ENCODE data around the gene POR. TPM values are rescaled to one million over a fixed set of nuclear protein-coding genes. Genes with fewer than 3 reads are reported as not detected.
"Not testable (repeated sequence)": the region's sequence is repeated elsewhere in the genome, so short reads cannot be mapped to it uniquely, and the experiment has no call there.

The POR gene
- polyA plus RNA-seq (ENCODE audit: low read depth in 6 of 6) = 10 to 100 TPM in 5 of 6 donors, 1 to 10 TPM in 1; 7.6 to 50.0 (median 35.4) TPM

DNA sequence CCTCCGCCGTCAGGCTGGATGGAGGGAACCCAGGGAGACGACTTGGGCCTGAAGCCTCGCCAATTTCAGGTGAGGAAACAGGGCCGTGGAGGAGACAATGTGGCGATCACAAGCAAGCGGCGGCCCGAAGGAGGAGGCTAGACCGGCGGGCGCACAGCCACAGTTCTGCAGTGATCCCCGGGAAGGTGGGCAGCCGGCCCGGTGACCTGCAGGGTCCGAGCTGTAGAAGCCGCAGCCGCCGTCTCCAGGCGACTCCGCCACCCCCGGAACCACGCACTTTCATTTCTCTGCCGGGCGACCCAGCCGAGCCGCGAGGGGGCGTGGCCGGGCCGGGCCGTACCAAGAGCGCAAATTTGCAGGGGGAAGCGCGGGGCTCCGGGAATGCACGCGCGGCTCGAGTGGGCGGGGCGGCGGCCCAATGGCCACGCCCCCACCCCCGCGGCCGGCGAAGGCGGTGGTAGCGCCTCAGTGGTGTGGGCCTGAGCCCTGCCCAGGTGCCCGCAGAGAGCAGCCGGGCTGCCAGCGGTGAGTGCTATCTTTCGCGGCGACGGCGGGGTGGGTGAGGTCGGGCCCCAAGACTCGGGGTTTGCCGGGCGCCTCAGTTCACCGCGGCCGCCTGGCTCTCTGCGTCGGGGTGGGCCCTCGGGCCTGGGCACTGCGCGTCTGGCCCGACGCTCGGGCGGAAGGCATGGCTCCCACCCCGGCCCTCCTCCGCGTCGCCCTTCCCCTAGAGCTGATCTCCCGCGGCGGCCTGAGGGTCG lies at the start of gene POR:
POR (plus strand) TSS at position 501 of the 761 bp plus-strand sequence. CDS start 38,847 bp downstream, outside the sequence.
- no peaks in the 10 kb centered on the region for H3K36me3 Mint-ChIP-seq
- H3K4me3 Mint-ChIP-seq = peak within 1 kb of the TSS; percentile 82 to 96 (median 94)
- peaks cover 15 to 43% (median 30%) of the 10 kb centered on the region in 3 donors for H3K4me1 Mint-ChIP-seq
- no peaks in the 10 kb centered on the region for H3K9me3 Mint-ChIP-seq
- DNase-seq (peak; percentile 100), ATAC-seq (ENCODE audit: low read depth in 2 of 2) (peak; percentile 94 to 95)
- H3K27me3 Mint-ChIP-seq = no peaks in the 10 kb centered on the region
- peak within 1 kb of the TSS; percentile 91 to 98 (median 96) for H3K27ac Mint-ChIP-seq

DNA sequence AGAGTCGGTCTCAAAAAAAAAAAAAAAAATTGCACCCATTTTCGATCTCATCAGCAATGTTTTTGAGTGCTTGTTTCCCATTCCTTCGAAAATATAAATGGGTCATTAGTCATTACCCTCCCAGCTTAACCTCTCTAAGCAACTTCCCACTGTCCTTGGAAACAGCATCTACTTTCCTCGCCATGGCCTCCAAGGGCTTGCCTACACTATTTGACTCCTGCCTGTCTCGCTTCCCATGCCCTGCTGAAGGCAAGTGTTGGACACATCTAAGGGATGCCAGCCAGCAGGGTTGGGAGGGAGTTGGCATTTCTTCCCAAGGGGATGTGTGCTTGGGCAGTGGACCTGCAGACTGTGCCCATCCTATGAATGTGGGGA lies 48.9 kb upstream of the POR start:
- Mint-ChIP-seq H3K36me3 (no peaks in the 10 kb centered on the region), H3K4me1 (peaks cover 0 to 4% (median 0%) of the 10 kb centered on the region in 3 donors), H3K27me3 (peaks cover 7 to 37% (median 27%) of the 10 kb centered on the region in 3 donors), H3K4me3 (no peak overlapping the region), H3K27ac (peak overlapping the region in 1 of 6 donors; percentile 80), H3K9me3 (peaks cover 0 to 2% (median 0%) of the 10 kb centered on the region in 7 donors)
- DNase-seq (no peak), ATAC-seq (ENCODE audit: low read depth in 2 of 2) (no peak)

DNA sequence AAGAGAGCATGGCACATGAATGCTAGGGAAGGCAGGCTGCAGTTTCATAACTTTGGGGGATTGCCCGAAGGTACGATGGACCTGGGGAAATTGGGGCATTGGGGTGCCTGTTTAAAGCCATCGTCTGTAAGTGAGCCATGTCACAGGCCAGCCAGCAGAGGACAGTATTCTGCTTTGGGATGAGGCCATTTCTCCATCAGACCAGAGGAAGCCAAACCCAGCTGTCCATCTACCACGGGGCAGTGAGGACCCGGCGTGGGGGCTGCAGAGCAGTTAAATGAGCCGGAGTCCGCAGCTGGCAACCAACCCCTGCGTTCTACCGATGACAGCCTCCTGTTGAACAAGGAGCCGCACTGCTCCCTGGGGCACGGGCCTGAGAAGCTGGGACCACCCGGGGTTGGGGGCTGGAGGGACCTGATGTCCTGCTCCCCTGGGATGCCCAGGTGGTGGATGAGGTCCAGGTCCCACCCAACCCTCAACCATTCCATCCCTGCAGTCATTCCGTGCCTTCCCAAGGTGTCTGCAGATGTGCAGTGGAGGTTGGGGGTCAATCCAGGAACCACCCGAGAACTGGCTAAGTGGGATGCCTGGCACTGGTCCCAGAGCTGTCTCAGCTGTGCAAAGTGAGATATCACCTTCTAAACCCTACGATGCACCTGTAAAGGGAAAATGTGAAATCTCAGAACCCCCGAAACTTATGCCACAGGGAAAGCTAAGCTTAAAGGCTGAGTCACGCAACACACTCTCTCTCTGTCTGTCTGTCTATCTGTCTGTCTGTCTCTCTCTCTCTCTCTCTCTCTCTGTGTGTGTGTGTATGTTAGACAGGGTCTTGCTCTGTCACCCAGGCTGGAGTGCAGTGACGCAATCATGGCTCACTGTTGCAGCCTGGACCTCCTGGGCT lies 48.2 kb upstream of the POR start:
- peaks cover 7 to 37% (median 27%) of the 10 kb centered on the region in 3 donors for H3K27me3 Mint-ChIP-seq
- no peak overlapping the region for H3K27ac Mint-ChIP-seq
- ATAC-seq (ENCODE audit: low read depth in 2 of 2) = peak; percentile 48 to 56
- peaks cover 0 to 2% (median 0%) of the 10 kb centered on the region in 7 donors for H3K9me3 Mint-ChIP-seq
- peak; percentile 21 for DNase-seq
- H3K4me1 Mint-ChIP-seq = peaks cover 0 to 4% (median 0%) of the 10 kb centered on the region in 3 donors
- H3K4me3 Mint-ChIP-seq = no peak overlapping the region
- H3K36me3 Mint-ChIP-seq = no peaks in the 10 kb centered on the region

- H3K4me1 Mint-ChIP-seq = peaks cover 0 to 4% (median 0%) of the 10 kb centered on the region in 3 donors
- H3K27me3 Mint-ChIP-seq = peaks cover 7 to 37% (median 27%) of the 10 kb centered on the region in 3 donors
- H3K27ac Mint-ChIP-seq = no peak overlapping the region
- no peak overlapping the region for H3K4me3 Mint-ChIP-seq
- ATAC-seq (ENCODE audit: low read depth in 2 of 2) = no peak
- no peaks in the 10 kb centered on the region for H3K36me3 Mint-ChIP-seq
- no peak for DNase-seq
- H3K9me3 Mint-ChIP-seq = peaks cover 0 to 2% (median 0%) of the 10 kb centered on the region in 7 donors
These were observed 47.6 kb upstream of the POR start for GRCh38 chr7:75867390-75867717.

GRCh38 chr7:75868153-75868552 lies 46.8 kb upstream of the POR start:
- no peaks in the 10 kb centered on the region for H3K36me3 Mint-ChIP-seq
- H3K27me3 Mint-ChIP-seq = peaks cover 7 to 36% (median 25%) of the 10 kb centered on the region in 3 donors
- H3K4me1 Mint-ChIP-seq = peaks cover 0 to 4% (median 0%) of the 10 kb centered on the region in 3 donors
- no peak overlapping the region for H3K27ac Mint-ChIP-seq
- H3K9me3 Mint-ChIP-seq = peaks cover 0 to 2% (median 0%) of the 10 kb centered on the region in 7 donors
- DNase-seq (no peak), ATAC-seq (ENCODE audit: low read depth in 2 of 2) (no peak)
- no peak overlapping the region for H3K4me3 Mint-ChIP-seq

GRCh38 chr7:75869776-75870379 lies 45.1 kb upstream of the POR start:
- Mint-ChIP-seq H3K36me3 (no peaks in the 10 kb centered on the region), H3K4me3 (no peak overlapping the region), H3K9me3 (no peaks in the 10 kb centered on the region), H3K27ac (no peak overlapping the region), H3K4me1 (peaks cover 0 to 4% (median 0%) of the 10 kb centered on the region in 3 donors), H3K27me3 (peaks cover 7 to 24% (median 16%) of the 10 kb centered on the region in 3 donors)
- DNase-seq (no peak), ATAC-seq (ENCODE audit: low read depth in 2 of 2) (no peak)

- peaks cover 7 to 18% (median 14%) of the 10 kb centered on the region in 3 donors for H3K27me3 Mint-ChIP-seq
- no peak overlapping the region for H3K4me3 Mint-ChIP-seq
- H3K9me3 Mint-ChIP-seq = no peaks in the 10 kb centered on the region
- no peak overlapping the region for H3K27ac Mint-ChIP-seq
- ATAC-seq (ENCODE audit: low read depth in 2 of 2) = no peak
- DNase-seq = no peak
- peaks cover 0 to 4% (median 0%) of the 10 kb centered on the region in 3 donors for H3K4me1 Mint-ChIP-seq
- H3K36me3 Mint-ChIP-seq = no peaks in the 10 kb centered on the region
These were observed 44.3 kb upstream of the POR start for GRCh38 chr7:75870557-75871161.

- Mint-ChIP-seq H3K36me3 (no peaks in the 10 kb centered on the region), H3K27me3 (peaks cover 0 to 3% (median 2%) of the 10 kb centered on the region in 3 donors), H3K4me3 (no peak overlapping the region), H3K4me1 (no peaks in the 10 kb centered on the region), H3K27ac (no peak overlapping the region), H3K9me3 (no peaks in the 10 kb centered on the region)
- DNase-seq (no peak), ATAC-seq (ENCODE audit: low read depth in 2 of 2) (no peak)
These were observed 42.7 kb upstream of the POR start for GRCh38 chr7:75872073-75872782.

DNA sequence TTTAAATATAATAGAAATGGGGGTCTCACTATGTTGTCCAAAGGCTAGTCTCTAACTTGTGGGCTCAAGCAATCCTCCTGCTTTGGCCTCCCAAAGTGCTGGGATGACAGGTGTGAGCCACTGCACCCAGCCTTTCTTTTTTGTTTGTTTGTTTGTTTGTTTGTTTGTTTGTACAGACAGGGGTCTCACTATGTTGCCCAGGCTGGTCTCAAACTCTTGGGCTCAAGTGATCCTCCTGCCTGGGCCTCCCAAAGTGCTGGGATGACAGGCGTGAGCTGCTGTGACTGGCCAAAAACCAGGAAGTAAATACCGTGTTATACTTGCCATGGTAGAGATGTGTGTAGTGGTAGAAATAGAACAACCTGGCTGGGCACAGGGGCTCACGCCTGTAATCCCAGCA lies 40.8 kb upstream of the POR start:
- not testable (repeated sequence) for ATAC-seq (ENCODE audit: low read depth in 2 of 2); DNase-seq; H3K9me3 Mint-ChIP-seq; H3K36me3 Mint-ChIP-seq; H3K4me1 Mint-ChIP-seq; H3K27ac Mint-ChIP-seq; H3K4me3 Mint-ChIP-seq; H3K27me3 Mint-ChIP-seq

DNA sequence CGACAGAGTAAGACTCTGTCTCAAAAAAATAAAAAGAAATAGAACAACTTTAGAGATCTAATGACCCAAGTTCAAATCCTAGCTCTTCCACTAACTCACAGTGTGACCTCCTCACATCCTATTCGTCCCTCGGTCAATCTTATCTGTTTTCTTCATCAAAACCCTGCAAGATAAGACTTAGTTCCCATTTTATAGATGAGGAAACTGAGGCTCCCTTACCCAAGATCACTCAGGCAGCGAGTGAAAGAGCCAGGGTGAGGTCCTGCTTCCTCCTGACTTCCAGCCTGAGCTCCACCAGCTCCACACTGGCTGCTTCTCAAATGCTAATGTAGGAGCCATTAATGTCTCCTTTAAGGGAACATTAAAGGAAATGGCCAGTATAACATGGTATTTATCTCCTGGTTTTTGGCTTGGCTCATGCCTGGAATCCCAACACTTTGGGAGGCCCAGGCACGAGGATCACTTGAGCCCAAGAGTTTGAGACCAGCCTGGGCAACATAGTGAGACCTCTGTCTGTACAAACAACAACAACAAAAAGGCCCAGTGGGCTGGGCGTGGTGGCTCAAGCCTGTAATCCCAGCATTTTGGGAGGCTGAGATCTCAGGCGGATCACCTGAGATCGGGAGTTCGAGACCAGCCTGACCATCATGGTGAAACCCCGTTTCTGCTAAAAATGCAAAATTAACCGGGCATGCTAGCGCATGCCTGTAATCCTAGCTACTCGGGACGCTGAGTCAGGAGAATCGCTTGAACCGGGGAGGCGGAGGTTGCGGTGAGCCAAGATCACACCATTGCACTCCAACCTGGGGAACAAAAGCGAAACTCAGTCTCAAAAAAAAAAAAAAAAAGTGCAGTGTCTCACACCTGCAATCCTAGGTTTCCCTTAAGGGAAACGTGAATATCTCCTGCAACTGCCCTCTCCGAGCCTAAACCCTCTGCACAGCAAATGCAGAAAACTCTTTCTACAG lies 39.6 kb upstream of the POR start:
- Mint-ChIP-seq H3K27ac (no peak overlapping the region), H3K36me3 (no peaks in the 10 kb centered on the region), H3K4me3 (peak overlapping the region in 1 of 8 donors; percentile 25), H3K27me3 (no peaks in the 10 kb centered on the region), H3K9me3 (no peaks in the 10 kb centered on the region), H3K4me1 (peaks cover 19 to 22% (median 21%) of the 10 kb centered on the region in 3 donors)
- DNase-seq = no peak
- ATAC-seq (ENCODE audit: low read depth in 2 of 2) = no peak

DNA sequence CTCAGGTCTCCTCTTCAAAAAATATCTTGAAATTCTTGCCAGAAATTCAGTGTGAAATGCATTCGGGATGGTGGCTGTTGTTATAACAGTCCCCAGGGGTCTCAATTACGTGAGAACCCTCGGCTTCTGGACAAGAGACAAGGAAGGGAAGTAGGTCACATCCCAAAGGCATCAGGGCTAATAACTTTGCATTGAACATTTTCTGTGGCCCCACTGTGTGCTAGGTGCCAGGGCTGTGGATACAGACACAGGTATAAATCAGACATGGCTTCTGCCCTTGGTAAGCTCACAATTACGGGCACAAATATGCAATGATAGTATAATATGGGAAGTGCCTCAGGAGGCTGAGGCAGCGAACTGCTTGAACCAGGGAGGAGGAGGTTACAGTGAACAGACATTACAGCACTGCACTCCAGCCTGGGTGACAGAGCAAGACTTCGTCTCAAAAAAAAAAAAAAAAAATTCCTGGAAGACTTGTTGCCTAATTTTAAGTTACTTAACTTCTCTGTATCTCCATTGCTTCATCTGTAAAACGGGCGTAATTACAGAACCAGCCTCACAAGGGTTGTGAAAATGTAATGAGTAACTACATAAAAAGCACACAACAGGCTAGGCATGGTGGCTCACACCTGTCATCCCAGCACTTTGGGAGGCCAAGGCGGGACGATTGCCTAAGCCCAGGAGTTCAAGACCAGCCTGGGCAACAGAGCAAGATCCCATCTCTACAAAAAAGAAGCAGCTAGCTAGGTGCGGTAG lies 38.7 kb upstream of the POR start:
- Mint-ChIP-seq H3K27me3 (no peaks in the 10 kb centered on the region), H3K4me3 (peak overlapping the region in 1 of 8 donors; percentile 100), H3K27ac (peak overlapping the region in 1 of 6 donors; percentile 39), H3K36me3 (no peaks in the 10 kb centered on the region), H3K4me1 (peaks cover 20 to 29% (median 25%) of the 10 kb centered on the region in 3 donors), H3K9me3 (no peaks in the 10 kb centered on the region)
- ATAC-seq (ENCODE audit: low read depth in 2 of 2) (no peak), DNase-seq (no peak)
